Measurements from ENCODE around the gene UACA.
"Not testable (repeated sequence)": the region's sequence is repeated elsewhere in the genome, so short reads cannot be mapped to it uniquely, and the experiment has no call there.

Gene UACA

GRCh38 chr15:70625438-70625837 is 137.9 kb downstream of the UACA start:
- no peak for DNase-seq (ENCODE audit: low read depth in 2 of 2)

- no peak for DNase-seq (ENCODE audit: low read depth in 2 of 2)
Observed at GRCh38 chr15:70625011-70625410, 138.3 kb downstream of the UACA start.

GRCh38 chr15:70618929-70619328 is 144.4 kb downstream of the UACA start:
- DNase-seq (ENCODE audit: low read depth in 2 of 2): no peak

- no peak for DNase-seq (ENCODE audit: low read depth in 2 of 2)
Observed at GRCh38 chr15:70617911-70618287, 145.5 kb downstream of the UACA start.

- DNase-seq (ENCODE audit: low read depth in 2 of 2): no peak
Observed at GRCh38 chr15:70617076-70617910, 146.1 kb downstream of the UACA start.

- DNase-seq (ENCODE audit: low read depth in 2 of 2): not testable (repeated sequence)
Observed at GRCh38 chr15:70616311-70616756, 147.0 kb downstream of the UACA start.

GRCh38 chr15:70615435-70616310 is 147.7 kb downstream of the UACA start:
- no peak for DNase-seq (ENCODE audit: low read depth in 2 of 2)

- no peak for DNase-seq (ENCODE audit: low read depth in 2 of 2)
Observed at GRCh38 chr15:70614221-70614620, 149.1 kb downstream of the UACA start.

- no peak for DNase-seq (ENCODE audit: low read depth in 2 of 2)
Observed at GRCh38 chr15:70613271-70613670, 150.1 kb downstream of the UACA start.

- no peak for DNase-seq (ENCODE audit: low read depth in 2 of 2)
Observed at GRCh38 chr15:70611286-70611685, 152.1 kb downstream of the UACA start.

GRCh38 chr15:70610541-70610940 is 152.8 kb downstream of the UACA start:
- no peak for DNase-seq (ENCODE audit: low read depth in 2 of 2)

- no peak for DNase-seq (ENCODE audit: low read depth in 2 of 2)
Observed at GRCh38 chr15:70609889-70610288, 153.5 kb downstream of the UACA start.

- DNase-seq (ENCODE audit: low read depth in 2 of 2): no peak
Observed at GRCh38 chr15:70608144-70608543, 155.2 kb downstream of the UACA start.

GRCh38 chr15:70605606-70606410 is 157.6 kb downstream of the UACA start:
- no peak for DNase-seq (ENCODE audit: low read depth in 2 of 2)

- no peak for DNase-seq (ENCODE audit: low read depth in 2 of 2)
Observed at GRCh38 chr15:70604666-70605315, 158.6 kb downstream of the UACA start.

All from stimulated activated CD4-positive, alpha-beta T cell treated with anti-CD3 and anti-CD28 coated beads, Interleukin-4, amount 100 ng/mL, for 48 hours (primary cell).